Stomach (tissue), 9 donors: Measurements from ENCODE around the gene OR2W1. TPM values are rescaled to one million over a fixed set of nuclear protein-coding genes. Genes with fewer than 3 reads are reported as not detected.

Experiments used
- DNase-seq, 2 donors: peaks; one replicate each; pipeline versions ENCODE4 v3.0.0 to v3.0.0-alpha.2; 2013 to 2019
- H3K27ac ChIP-seq, 5 donors: fragments of 200-600 bp in 4 of 5; sonication (generic) in 4 of 5; one replicate each; pipeline ENCODE4 v1.5.1; 2013 to 2019; ENCODE audit warnings: mild to moderate bottlenecking in 1 of 5, moderate library complexity in 1 of 5
- H3K27me3 ChIP-seq, 3 donors: fragments of 200-600 bp; sonication (generic); one replicate each; pipeline ENCODE4 v1.5.1; 2017 to 2019; ENCODE audit warnings: mixed run types in 1 of 3
- H3K36me3 ChIP-seq, 4 donors: fragments of 200-600 bp; sonication (generic); 1 replicate in 3 of 4; 2 replicates in 1 of 4; pipeline ENCODE4 v1.5.1; 2016 to 2019
- H3K4me1 ChIP-seq, 4 donors: fragments of 200-600 bp; sonication (generic); one replicate each; pipeline ENCODE4 v1.5.1; 2016 to 2019
- H3K4me3 ChIP-seq, 4 donors: fragments of 200-600 bp; sonication (generic) in 3 of 4; one replicate each; pipeline ENCODE4 v1.5.1; 2016 to 2019; ENCODE audit warnings: mild to moderate bottlenecking in 1 of 4
- H3K9me3 ChIP-seq, 4 donors: fragments of 200-600 bp; sonication (generic); one replicate each; pipeline ENCODE4 v1.5.1; 2016 to 2019
- EP300 ChIP-seq: sonication (generic); formaldehyde crosslinking; IDR thresholded peaks from one replicate; pipeline ENCODE4 v1.6.1; 2017; ENCODE audit warnings: antibody characterized with exemption
- POLR2A ChIP-seq, 4 donors: fragments of 450-650 bp; IDR thresholded peaks; one replicate each; pipeline ENCODE4 v1.6.1; 2016; ENCODE audit warnings: antibody characterized with exemption in 4 of 4, control low read depth in 2 of 4, mild to moderate bottlenecking in 1 of 4, moderate library complexity in 1 of 4
- POLR2AphosphoS5 ChIP-seq, 3 donors: sonication (generic); formaldehyde crosslinking; IDR thresholded peaks; one replicate each; pipeline ENCODE4 v1.6.1; 2016; ENCODE audit warnings: antibody characterized with exemption in 3 of 3
- WGBS, 5 donors: extraction: QIAGEN DNeasy Blood & Tissue Kit in 3 of 5; methylation state at CpG; one replicate each; pipeline versions ENCODE4 v1.1.5 to v1.1.7; 2013 to 2018; 5-methylcytosine and 5-hydroxymethylcytosine counted together
- intact Hi-C: fragments of 100-400 bp; cut with DNase I; formaldehyde crosslinking; loops from one replicate; pipeline ENCODE4 v1.15.1; 2023; ENCODE audit warnings: low total_unique reads
- polyA plus RNA-seq, 3 donors: library from polyadenylated mRNA; stranded (reverse); fragments of 200-250 nt; gene quantifications; one replicate each; pipeline ENCODE4 v1.2.3, GENCODE V29; 2013
- total RNA-seq, 5 donors: library from RNA; depleted of rRNA; stranded (reverse); fragments of >200 nt; gene quantifications; one replicate each; pipeline versions ENCODE4 v1.1.0 to v1.2.3, GENCODE V29; 2014 to 2016
- TF ChIP-seq, protein P1 (sequence below), 7 experiments: fragments of 450-650 bp in 4 of 7; fragments of 200-600 bp in 3 of 7; sonication (generic) in 3 of 7; IDR thresholded peaks; one replicate each; pipeline ENCODE4 v1.5.1; 2016 to 2019; ENCODE audit warnings: antibody characterized with exemption in 7 of 7, control low read depth in 2 of 7, mild to moderate bottlenecking in 1 of 7
- donor health status: healthy with polysubstance abuse.
- donor health status: Bipolar disorder and iron deficiency.
- donor health status: healthy.

Gene OR2W1
- total and polyA plus RNA-seq, 8 donors = not detected

DNA sequence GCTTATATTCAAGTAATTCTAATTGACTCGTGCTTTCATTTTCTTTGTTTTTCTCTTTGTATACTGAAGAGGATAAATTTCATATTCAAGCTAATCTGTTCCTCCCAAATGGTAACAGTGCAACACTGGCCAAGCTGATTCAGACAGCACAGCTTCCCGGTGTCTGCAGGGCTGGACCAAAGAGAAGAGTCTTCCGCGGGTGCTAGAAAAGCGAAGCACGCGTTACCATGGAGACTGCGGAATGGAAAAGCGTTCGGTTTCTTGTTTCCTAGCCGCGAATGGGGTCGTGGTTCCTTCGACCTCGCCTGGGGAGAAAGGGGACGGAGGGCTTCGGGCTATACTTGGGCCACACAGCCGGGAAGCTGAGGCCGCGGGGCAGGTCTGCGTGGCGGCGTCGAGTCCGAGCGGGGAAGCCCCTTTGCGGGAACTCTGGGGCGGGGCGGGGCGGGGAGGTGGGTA is 33.7 kb downstream of the OR2W1 start:
- TF ChIP-seq EP300 (no peak), POLR2A (IDR thresholded peaks at IDR 0.05) (no peak), POLR2AphosphoS5 (IDR thresholded peaks at IDR 0.05) (no peak)
- TF ChIP-seq, protein P1, sequence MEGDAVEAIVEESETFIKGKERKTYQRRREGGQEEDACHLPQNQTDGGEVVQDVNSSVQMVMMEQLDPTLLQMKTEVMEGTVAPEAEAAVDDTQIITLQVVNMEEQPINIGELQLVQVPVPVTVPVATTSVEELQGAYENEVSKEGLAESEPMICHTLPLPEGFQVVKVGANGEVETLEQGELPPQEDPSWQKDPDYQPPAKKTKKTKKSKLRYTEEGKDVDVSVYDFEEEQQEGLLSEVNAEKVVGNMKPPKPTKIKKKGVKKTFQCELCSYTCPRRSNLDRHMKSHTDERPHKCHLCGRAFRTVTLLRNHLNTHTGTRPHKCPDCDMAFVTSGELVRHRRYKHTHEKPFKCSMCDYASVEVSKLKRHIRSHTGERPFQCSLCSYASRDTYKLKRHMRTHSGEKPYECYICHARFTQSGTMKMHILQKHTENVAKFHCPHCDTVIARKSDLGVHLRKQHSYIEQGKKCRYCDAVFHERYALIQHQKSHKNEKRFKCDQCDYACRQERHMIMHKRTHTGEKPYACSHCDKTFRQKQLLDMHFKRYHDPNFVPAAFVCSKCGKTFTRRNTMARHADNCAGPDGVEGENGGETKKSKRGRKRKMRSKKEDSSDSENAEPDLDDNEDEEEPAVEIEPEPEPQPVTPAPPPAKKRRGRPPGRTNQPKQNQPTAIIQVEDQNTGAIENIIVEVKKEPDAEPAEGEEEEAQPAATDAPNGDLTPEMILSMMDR (IDR thresholded peaks at IDR 0.05) = no peak
- Histone ChIP-seq H3K27ac (peak overlapping the region in 1 of 5 donors; percentile 65), H3K4me1 (peaks cover 0 to 21% (median 11%) of the 10 kb centered on the region in 4 donors), H3K4me3 (peak overlapping the region; percentile 40 to 49 (median 45)), H3K9me3 (peaks cover 0 to 12% (median 5%) of the 10 kb centered on the region in 4 donors), H3K36me3 (no peaks in the 10 kb centered on the region), H3K27me3 (peaks cover 5 to 50% (median 25%) of the 10 kb centered on the region in 3 donors)
- intact Hi-C loops = loop anchor here (5.0 to 10.0 kb wide), 2 partner anchors 177 to 324 kb away; no protein-coding TSS in a partner anchor
- WGBS, 5 donors = 0 to 2% (median 1%) methylated on average over 28 to 30 of the region's 30 CpGs
- peak in 1 of 2 donors; percentile 87 for DNase-seq

- intact Hi-C loops = no loop called here
- Histone ChIP-seq H3K4me3 (no peak overlapping the region), H3K27ac (no peak overlapping the region), H3K9me3 (no peaks in the 10 kb centered on the region), H3K36me3 (no peaks in the 10 kb centered on the region), H3K27me3 (peaks cover 0 to 38% (median 14%) of the 10 kb centered on the region in 3 donors), H3K4me1 (peaks cover 0 to 16% (median 8%) of the 10 kb centered on the region in 4 donors)
- TF ChIP-seq POLR2AphosphoS5 (IDR thresholded peaks at IDR 0.05) (no peak), EP300 (no peak), POLR2A (IDR thresholded peaks at IDR 0.05) (no peak)
- TF ChIP-seq, protein P1 (IDR thresholded peaks at IDR 0.05) = no peak
- 18 to 42% (median 36%) methylated on average over 1 of the region's 1 CpG for WGBS, 5 donors
- no peak for DNase-seq
Measured at GRCh38 chr6:29009358-29009757, 35.6 kb downstream of the OR2W1 start.

DNA sequence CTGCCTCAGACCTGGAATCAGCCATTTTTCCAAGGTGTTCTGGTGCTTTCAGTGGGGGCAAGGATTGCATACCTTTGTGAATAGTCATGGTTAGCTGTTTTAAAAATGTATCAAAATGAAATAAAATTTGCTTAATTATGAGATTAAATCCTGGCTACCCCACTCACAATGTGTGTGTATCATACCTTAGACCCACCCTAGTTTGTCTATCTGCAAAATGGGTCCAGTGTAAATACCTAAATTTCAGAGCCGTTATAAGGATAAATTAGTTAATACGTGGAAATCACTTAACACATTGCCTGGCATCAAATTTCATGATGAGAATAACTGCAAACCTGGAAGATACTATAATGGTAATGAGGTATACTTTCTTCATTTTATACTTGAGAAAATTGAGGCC is 36.9 kb downstream of the OR2W1 start:
- H3K27me3 ChIP-seq = peaks cover 0 to 26% (median 9%) of the 10 kb centered on the region in 3 donors
- H3K9me3 ChIP-seq = no peaks in the 10 kb centered on the region
- 71 to 84% (median 79%) methylated on average over 2 of the region's 2 CpGs for WGBS, 5 donors
- H3K4me1 ChIP-seq = peaks cover 0 to 16% (median 8%) of the 10 kb centered on the region in 4 donors
- intact Hi-C loops = no loop called here
- H3K27ac ChIP-seq = no peak overlapping the region
- no peak overlapping the region for H3K4me3 ChIP-seq
- TF ChIP-seq POLR2A (IDR thresholded peaks at IDR 0.05) (no peak), POLR2AphosphoS5 (IDR thresholded peaks at IDR 0.05) (no peak), EP300 (no peak)
- TF ChIP-seq, protein P1 (IDR thresholded peaks at IDR 0.05) = no peak
- DNase-seq = no peak
- no peaks in the 10 kb centered on the region for H3K36me3 ChIP-seq

- intact Hi-C loops = no loop called here
- 7 to 14% (median 10%) methylated on average over 29 of the region's 29 CpGs for WGBS, 5 donors
Measured at GRCh38 chr6:29005183-29005885, 39.6 kb downstream of the OR2W1 start, which contains the start of gene ZNF311. ZNF311 (minus strand) TSS chr6:29005315; CDS start chr6:29003954, 1,361 bp downstream.

More at GRCh38 chr6:29005183-29005885, 39.6 kb downstream of the OR2W1 start, which contains the start of gene ZNF311:
- no peaks in the 10 kb centered on the region for H3K36me3 ChIP-seq
- peaks cover 0 to 6% (median 0%) of the 10 kb centered on the region in 4 donors for H3K4me1 ChIP-seq
- H3K4me3 ChIP-seq = peak within 1 kb of the TSS; percentile 50 to 71 (median 56)
- H3K27me3 ChIP-seq = peaks cover 0 to 10% (median 0%) of the 10 kb centered on the region in 3 donors
- H3K9me3 ChIP-seq = no peaks in the 10 kb centered on the region
- DNase-seq = peak; percentile 47 to 92
- peak within 1 kb of the TSS; percentile 16 to 83 (median 69) for H3K27ac ChIP-seq
- TF ChIP-seq EP300 = no peak
- TF ChIP-seq POLR2AphosphoS5 (IDR thresholded peaks at IDR 0.05) = peak in 2 of 3 donors; percentile 12 to 67
